ENCODE results near the gene TGM5.

The TGM5 gene

DNA sequence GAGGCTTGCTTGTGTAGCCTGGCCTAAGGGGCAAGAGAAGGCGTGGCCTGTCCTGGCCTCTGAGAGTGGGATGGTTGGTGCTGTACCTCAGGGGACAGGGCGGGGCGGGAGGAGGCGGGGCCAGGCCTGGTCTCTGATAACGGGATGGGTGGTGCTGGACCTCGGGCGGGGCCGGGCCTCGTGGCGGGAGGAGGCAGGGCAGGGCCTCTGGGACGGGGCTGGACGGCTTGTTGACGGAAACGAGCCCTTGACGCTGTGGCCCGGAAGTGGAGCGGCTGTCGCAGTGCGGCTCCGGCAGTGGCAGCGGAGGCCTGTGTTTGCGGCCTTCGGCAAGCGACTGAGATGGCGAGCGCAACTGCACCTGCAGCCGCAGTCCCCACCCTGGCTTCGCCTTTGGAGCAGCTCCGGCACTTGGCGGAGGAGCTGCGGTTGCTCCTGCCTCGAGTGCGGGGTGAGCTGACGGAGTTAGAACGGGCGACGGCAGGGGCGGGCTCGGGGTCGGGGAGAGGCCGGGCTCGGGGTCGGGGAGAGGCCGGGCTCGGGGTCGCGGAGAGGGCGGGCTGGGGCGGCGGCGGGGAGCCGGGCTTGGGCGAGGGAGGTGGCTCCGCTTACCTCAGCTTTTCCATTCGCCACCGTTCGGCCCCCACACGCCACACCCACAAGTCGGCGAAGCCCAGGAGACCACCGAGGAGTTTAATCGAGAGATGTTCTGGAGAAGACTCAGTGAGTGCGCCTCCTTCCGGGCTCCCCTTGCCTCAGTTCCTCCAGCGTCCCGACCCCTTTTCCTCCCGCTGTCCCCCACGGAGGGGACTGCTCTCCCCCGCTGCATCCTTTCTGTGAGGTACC, 81.3 kb downstream of the TGM5 start, which contains the start of gene CCNDBP1:
Gene CCNDBP1 (plus strand): TSS at position 247 of the 846 bp plus-strand sequence. CDS start 96 bp downstream, at position 343.
- peak within 1 kb of the TSS; percentile 70 for H3K4me3 ChIP-seq (ENCODE audit: low read depth, low read length)
- TF ChIP-seq, protein P1, sequence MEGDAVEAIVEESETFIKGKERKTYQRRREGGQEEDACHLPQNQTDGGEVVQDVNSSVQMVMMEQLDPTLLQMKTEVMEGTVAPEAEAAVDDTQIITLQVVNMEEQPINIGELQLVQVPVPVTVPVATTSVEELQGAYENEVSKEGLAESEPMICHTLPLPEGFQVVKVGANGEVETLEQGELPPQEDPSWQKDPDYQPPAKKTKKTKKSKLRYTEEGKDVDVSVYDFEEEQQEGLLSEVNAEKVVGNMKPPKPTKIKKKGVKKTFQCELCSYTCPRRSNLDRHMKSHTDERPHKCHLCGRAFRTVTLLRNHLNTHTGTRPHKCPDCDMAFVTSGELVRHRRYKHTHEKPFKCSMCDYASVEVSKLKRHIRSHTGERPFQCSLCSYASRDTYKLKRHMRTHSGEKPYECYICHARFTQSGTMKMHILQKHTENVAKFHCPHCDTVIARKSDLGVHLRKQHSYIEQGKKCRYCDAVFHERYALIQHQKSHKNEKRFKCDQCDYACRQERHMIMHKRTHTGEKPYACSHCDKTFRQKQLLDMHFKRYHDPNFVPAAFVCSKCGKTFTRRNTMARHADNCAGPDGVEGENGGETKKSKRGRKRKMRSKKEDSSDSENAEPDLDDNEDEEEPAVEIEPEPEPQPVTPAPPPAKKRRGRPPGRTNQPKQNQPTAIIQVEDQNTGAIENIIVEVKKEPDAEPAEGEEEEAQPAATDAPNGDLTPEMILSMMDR (IDR thresholded peaks at IDR 0.05; ENCODE audit: low read depth, low read length, missing control alignments) = peak; percentile 57
- peak; percentile 84 for DNase-seq (ENCODE audit: low read depth)

DNA sequence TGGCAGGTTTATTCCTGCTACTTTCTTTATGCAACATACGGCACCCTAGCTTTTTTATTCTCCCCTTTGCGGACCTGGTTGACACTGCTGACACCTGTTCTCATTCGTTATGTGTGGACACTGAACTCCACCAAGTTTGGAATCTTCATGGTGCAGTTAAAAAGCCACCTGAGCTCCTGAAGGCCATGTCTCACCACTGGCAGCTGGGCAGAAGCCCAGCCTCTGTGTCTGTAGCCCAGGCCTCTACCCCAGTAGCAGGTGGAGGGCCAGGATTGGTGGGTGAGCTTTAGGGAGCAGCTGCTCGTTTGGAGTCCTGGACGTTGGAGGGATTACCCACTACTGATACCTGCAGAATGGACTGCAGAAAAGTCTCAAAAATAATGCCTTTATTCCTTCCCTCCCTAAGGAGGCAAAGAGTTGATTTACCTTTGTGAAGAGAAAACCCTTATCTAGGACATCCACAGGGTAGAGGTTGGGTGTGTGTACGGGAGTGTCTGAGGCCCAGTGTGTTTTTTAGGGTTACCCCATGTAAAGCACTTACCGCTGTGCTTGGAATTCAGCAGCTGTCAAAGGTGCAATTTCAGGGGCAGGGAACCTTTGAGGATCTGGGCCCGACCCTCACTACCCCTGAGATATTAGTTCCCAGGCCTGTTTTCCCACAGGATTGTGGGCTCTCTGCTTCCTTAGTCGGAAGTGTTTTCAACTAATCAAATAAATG, 82.2 kb downstream of the TGM5 start:
- TF ChIP-seq, protein P1 (IDR thresholded peaks at IDR 0.05; ENCODE audit: low read depth, low read length, missing control alignments) = no peak
- H3K4me3 ChIP-seq (ENCODE audit: low read depth, low read length) = no peak overlapping the region; the same call in 1 of the 2 replicates
- DNase-seq (ENCODE audit: low read depth) = no peak

DNA sequence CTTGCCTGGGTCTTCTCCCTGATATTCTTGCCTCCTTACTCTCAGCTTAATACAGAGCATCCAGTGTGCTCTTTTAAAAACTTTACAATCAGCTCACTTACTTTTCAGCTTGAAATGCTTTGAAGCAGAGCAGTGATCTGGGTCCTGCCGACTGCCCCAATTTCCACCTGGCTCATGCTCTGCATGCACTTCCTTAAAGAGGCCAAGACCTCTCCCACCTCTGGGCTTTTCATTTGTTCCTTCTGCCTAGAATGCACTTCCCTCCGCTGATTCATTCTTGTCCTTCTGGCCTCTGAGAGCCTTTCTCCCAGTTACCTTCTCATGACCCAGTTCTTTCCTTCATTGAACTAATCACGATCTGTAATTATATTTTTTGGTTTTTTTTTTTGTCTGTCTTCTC, 83.5 kb downstream of the TGM5 start:
- no peak for DNase-seq (ENCODE audit: low read depth)
- TF ChIP-seq, protein P1 (IDR thresholded peaks at IDR 0.05; ENCODE audit: low read depth, low read length, missing control alignments) = no peak

More for the DNA sequence above, 83.5 kb downstream of the TGM5 start:
- no peak overlapping the region for H3K4me3 ChIP-seq (ENCODE audit: low read depth, low read length)
